ENCODE data around the gene BAHD1. TPM values are rescaled to one million over a fixed set of nuclear protein-coding genes. Genes with fewer than 3 reads are reported as not detected.

The BAHD1 gene
- 26.9 TPM for total RNA-seq

DNA sequence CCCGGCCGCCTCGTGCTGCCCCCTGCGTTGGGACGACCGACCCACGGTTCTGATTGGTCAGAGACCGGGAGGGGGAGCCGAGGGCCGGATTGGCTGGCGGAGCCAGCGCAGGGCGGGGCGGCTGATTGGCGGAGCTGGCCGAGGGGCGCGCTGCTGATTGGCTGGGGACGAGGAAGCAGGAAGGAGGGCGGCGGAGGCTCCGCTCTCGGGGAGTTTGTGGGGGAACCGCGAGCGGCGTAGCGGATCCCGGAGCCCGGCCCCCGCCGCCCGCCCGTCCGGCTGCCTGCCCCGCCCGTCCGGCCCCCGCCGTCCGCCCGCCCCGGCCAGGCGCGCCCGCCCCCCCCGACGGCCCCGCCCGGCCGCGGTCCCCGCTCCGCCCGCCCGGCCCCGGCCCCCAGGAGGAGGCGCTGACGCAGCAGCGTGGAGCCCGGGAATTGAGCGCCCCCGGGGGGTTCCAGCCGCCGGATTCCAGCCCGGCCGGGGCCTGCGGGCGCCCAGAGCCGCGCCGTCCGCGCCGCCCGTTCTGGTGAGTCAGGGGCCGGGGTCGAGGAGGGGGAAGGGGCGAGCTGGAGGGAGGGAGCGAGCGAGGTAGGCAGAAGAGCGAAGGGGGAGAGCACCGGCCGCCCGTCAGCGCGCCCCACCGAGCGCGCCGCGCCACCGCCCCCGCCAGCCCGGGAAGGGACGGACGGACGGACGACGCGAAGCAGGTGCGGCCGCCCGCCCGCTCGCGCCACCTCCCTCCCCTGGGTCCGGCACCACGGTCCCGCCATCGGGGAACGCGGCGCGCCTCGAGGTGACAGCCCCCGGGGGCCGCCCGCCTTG is at the start of gene BAHD1:
Gene BAHD1, plus strand, starts transcription at position 211 of the 822 bp plus-strand sequence. CDS start 17,512 bp downstream, outside the sequence.
- peak; percentile 71 to 95 (median 94) for DNase-seq (ENCODE audit: low read depth in 2 of 3, low spot score in 2 of 3)

DNA sequence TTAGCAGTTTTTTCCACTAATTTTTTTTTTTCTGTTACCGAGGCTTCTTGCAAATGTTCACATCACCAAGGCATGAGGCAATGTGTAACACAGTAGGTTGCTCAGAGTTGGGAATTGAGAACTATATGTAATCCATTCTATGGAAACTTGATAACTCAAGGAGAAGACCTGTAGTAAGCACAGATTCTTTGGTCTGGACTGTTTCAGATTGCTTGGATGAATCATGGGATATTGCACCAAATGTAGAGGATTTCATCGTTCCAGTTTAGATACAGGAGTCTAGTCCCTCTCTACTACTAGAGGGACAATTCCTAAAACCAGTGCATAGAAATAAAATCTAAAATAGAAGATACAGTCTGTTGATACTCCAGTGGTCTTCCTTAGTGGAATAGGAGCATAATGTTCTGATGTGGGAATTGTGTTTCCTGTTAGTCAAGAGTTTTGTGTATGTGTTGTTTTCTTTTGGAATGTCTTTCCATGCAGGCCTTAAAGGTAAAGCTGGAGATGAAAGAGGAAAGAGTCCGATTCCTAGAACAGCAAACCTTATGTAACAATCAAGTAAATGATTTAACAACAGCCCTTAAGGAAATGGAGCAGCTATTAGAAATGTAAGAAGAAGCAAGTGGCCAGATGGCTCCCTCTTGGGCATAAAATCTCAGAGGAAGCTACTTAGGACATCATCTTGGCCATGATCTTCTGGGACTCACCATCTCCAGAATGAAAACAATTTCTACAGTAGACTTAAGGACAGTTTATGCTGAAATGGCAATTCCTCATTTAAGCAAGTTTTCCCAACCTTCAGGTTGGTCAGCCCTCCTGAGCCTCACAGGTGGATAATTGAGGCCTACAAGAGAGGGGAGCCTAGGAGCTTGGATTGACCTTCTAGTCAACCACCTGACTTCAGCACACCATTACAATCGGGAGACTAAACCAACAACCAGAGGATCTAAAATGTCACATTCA is 47.5 kb upstream of the BAHD1 start:
- no peak for DNase-seq (ENCODE audit: low read depth in 2 of 3, low spot score in 2 of 3)

DNA sequence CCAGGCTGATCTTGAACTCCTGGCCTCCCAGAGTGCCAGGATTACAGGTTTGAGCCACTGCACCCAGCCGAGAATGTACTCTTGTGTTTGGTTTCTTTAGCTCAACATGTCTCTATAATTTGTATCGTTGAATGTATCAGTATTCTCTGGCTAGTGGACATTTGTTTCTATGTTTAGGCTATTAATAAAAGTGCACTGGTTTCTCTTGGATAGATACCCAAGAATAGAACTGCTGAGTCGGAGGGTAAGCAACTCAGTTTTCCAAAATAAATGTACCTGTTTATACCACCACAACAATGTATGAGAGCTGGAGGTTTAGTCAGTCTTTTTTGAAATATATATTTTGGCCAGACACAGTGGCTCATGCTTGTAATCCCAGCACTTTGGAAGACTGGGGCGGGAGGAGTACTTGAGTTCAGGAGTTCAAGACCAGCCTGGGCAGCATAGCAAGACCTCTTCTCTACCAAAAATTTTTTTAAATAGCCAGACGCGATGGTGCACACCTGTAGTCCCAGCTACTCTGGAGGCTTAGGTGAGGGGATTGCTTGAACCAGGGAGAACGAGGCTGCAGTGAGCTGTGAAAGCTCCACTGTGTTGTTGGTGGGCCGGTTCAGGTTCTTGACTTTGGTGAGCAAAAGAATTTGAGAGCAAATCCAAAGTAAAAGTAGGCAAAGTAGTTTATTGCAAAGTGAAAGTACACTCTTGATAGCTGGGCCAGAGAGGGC is 42.9 kb upstream of the BAHD1 start:
- no peak for DNase-seq (ENCODE audit: low read depth in 2 of 3, low spot score in 2 of 3)

DNA sequence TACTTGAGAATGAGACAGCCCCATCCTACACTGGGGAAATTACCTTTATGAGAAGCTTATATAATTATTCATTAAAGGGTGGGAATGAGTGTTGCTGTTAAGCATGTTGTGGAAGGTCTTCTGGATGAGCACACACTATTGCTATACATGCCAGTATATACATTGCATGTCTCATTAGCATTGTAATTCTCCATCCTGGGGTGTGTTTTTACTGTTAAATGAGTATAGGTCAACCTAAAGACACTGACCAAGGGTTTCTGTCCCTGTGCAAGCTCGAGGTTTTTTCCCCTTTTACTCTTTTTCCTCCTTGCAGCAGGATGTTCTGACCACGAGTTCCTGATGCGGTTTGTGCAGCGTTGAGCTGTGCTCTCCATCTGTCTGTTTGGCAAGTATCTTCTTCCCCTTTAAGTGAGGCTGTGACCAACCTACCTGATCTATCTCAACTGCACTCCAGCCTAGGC is 42.3 kb upstream of the BAHD1 start:
- DNase-seq (ENCODE audit: low read depth in 2 of 3, low spot score in 2 of 3), result peak in 2 of 3 donors; percentile 70 to 74

DNA sequence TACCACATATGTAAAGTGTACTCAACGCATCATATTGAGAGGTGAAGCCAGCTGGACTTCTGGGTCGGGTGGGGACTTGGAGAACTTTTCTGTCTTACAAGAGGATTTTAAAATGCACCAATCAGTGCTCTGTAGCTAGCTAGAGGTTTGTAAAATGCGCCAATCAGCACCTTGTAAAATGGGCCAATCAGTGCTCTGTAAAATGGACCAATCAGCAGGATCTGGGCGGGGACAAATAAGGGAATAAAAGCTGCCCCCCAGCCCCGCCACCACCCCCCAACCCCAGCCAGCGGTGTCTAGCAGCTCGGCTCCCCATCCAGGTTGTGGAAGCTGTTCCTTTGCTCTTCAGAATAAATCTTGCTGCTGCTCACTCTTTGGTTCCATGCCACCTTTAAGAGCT is 41.4 kb upstream of the BAHD1 start:
- DNase-seq (ENCODE audit: low read depth in 2 of 3, low spot score in 2 of 3), result no peak

DNA sequence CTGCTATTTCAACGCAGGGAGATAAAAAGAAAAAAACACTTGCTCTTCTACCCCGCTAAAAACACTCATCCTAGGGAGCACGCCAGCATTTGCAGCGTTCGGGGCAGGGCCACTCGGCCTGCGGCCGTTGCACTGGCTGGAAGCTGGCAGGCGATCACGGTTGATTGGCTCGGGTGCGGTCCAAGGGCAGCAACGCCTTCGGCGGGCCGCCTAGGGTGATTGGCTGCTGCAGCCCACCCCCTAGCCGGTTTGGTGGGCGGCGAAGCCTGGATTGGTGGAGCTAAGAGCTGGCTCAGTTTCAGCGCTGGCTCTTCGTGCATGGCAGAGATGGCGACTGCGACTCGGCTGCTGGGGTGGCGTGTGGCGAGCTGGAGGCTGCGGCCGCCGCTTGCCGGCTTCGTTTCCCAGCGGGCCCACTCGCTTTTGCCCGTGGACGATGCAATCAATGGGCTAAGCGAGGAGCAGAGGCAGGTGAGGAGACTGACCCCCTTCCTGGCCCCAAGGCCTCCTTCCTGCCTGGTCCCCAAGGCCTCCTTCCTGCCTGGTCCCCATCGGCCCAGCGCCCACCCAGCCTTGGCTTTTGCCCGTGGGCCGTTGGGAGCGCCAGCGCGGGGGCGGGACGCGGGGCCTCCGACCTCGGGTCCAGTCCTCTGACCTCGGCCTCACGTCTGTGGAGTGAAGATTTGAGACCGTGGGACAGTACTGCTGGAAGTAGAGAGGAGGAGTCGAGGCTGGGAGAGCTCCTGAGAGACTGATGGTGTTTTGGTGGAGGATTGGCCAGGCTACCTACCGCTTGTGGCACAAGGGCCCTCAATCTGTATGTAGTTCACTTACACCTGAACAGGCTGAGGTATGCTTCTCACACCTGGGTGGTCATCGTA is 35.0 kb upstream of the BAHD1 start, which contains the start of gene IVD:
Gene IVD, plus strand, starts transcription at position 295 of the 881 bp plus-strand sequence. Its CDS starts 33 bp downstream, at position 328.
- peak; percentile 53 to 96 (median 92) for DNase-seq (ENCODE audit: low read depth in 2 of 3, low spot score in 2 of 3)

DNA sequence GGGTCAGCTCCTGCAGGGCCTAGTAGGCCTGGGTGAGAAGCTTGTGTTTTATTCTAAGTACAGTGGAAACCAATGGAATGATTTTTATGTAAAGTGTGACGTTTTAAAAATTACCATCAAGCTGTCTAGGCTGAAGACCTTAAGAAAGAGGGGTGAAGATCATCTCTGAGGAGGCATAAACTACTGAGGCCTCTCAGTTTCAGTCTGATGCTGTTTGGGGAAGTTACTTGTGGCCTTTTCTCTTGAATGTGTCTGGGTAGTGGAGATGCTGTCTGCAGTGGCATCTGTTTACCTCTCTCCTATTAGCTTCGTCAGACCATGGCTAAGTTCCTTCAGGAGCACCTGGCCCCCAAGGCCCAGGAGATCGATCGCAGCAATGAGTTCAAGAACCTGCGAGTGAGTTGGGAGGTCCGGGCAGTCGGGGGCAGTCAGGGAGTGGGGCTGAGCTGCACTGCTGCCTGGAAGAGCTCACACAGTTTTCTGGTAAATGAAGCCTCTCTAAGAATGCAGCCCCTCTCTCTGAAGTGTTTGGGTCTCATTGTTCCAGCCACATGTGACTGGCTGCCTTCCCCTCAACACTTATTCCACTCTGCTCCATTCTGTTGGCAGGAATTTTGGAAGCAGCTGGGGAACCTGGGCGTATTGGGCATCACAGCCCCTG is 33.3 kb upstream of the BAHD1 start:
- no peak for DNase-seq (ENCODE audit: low read depth in 2 of 3, low spot score in 2 of 3)

DNA sequence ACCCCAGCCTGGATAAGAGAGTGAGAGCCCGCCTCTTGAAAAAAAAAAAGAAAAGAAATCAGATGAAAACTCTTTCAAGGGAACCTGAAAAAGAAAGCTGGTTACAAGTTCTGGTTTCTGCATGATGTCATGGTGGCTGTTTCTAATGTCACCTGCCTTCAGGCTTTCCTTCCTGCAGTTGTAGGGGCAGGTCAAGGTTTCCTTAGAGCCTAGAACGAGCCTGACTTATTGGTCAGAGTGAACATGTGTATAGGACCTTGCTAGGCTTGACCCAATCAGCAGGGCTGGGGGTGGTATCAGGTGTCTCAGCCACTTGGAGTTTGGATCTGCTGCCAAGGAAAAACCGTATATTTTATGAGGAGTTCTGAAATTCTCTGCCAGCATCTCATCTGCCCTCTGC is 31.4 kb upstream of the BAHD1 start:
- no peak for DNase-seq (ENCODE audit: low read depth in 2 of 3, low spot score in 2 of 3)

DNA sequence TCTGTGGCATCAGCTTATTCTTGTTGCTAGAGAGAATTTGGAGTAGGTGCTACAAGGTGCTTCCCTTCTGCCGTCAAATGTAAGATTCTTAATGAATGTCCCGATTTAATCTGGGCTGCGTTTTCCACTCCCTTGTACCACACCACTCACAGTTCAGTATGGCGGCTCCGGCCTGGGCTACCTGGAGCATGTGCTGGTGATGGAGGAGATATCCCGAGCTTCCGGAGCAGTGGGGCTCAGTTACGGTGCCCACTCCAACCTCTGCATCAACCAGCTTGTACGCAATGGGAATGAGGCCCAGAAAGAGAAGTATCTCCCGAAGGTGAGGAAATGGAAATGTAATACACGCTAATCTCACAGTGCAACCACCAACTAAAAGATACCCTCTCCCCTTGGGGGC is 30.3 kb upstream of the BAHD1 start:
- DNase-seq (ENCODE audit: low read depth in 2 of 3, low spot score in 2 of 3), result no peak

DNA sequence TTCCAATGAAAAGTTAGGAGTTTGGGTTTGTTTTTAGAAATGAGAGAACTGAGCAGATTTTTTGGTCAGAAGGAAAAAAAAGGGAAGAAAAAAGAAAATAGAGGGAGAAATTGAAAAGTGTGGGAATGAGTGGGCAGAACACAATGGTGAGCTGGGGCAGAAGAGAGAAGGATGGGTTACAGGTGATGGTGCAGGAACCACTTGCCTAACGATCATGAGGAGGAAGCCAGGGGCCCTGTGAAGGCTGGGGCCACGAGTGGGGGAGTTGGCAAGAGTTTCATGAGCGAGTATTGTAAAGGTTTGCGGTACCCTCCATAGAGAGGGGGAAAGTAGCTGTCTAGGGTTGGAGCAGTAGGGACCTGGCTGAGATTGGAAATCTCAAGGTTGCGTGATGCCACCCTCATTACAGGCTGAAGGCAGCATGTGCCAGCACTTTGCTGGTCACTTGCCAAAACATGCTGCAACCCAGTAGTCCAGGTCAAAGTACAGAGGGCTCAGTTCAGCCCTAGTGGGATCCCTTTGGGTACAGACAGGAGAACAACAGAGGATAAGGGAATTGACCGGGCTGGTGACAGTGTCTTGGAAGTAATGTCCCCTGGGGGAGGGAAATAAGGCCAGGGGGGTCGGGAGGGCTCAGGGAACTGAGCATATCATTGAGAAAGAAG is 28.5 kb upstream of the BAHD1 start:
- no peak for DNase-seq (ENCODE audit: low read depth in 2 of 3, low spot score in 2 of 3)

DNA sequence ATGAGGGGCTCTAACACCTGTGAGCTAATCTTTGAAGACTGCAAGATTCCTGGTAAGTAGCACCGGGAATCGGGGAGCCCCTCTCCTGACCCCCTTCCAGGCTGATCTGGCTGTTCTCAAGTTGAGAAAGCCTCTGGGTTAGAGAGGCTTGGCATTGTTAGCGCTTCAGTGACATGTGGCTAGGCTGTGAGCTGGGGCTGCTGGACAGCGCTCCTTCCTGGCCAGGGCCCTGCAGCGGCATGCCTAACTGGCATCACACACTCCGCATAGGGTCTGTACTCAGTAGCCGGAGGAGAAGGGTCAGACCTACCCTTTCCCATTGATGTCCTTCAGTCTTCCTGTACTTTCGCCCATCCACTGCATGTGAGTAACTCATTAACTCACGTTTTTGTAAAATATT is 27.7 kb upstream of the BAHD1 start:
- no peak for DNase-seq (ENCODE audit: low read depth in 2 of 3, low spot score in 2 of 3)

DNA sequence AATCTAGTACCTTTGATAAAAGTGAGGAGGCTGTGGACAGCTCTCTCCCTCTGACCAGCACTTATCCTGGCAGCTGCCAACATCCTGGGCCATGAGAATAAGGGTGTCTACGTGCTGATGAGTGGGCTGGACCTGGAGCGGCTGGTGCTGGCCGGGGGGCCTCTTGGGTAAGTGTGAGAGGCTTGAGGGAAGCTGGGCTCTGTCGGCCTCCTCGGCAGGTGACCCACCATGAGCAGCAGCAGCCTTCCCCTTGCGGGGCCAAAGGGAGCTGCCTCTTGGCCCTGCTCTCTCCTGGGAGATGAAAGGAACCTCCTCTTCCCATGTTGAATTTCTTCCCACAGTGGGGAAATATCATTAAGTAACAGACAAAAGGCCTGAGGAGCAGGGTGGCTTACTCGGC is 25.9 kb upstream of the BAHD1 start:
- DNase-seq (ENCODE audit: low read depth in 2 of 3, low spot score in 2 of 3), result no peak

DNA sequence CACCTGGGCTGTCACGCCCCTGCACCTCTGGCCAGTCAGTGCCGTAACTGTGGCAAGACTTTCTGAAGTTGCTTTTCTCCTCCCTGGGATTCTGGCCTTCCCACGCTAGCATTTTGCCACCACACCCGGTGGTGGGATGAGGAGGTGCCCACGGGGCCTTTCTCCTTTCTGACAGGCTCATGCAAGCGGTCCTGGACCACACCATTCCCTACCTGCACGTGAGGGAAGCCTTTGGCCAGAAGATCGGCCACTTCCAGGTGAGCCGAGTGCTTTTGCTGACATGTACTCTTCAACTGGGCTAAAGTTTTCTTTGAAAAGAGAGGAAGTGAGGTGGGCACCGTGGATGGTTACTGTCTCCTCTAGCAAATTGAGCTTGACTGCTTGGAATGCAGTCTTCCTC is 25.5 kb upstream of the BAHD1 start:
- DNase-seq (ENCODE audit: low read depth in 2 of 3, low spot score in 2 of 3), result no peak

DNA sequence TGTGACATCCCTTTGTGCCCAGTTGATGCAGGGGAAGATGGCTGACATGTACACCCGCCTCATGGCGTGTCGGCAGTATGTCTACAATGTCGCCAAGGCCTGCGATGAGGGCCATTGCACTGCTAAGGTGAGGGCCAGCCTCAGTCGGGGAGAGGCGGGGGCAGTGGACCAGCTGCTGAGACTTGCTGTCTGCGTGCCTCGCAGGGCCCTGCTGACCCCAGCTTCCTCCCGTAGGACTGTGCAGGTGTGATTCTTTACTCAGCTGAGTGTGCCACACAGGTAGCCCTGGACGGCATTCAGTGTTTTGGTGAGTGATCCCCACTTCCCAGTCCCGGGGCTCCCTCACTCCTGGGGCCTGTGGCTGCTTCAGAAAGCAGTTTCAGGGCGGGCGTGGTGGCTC is 24.7 kb upstream of the BAHD1 start:
- DNase-seq (ENCODE audit: low read depth in 2 of 3, low spot score in 2 of 3), result no peak

DNA sequence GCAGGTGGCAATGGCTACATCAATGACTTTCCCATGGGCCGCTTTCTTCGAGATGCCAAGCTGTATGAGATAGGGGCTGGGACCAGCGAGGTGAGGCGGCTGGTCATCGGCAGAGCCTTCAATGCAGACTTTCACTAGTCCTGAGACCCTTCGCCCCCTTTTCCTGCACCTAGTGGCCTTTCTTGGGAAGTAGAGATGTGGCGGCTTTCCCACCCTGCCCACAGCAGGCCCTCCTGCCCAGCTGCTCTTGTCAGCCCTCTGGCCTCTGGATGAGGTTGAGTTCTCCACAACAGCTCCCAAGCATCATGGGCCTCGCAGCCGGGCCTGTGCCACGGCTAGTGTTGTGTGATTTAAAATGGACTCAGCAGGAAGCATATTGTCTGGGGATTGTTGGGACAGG is 22.6 kb upstream of the BAHD1 start:
- DNase-seq (ENCODE audit: low read depth in 2 of 3, low spot score in 2 of 3), result no peak

DNA sequence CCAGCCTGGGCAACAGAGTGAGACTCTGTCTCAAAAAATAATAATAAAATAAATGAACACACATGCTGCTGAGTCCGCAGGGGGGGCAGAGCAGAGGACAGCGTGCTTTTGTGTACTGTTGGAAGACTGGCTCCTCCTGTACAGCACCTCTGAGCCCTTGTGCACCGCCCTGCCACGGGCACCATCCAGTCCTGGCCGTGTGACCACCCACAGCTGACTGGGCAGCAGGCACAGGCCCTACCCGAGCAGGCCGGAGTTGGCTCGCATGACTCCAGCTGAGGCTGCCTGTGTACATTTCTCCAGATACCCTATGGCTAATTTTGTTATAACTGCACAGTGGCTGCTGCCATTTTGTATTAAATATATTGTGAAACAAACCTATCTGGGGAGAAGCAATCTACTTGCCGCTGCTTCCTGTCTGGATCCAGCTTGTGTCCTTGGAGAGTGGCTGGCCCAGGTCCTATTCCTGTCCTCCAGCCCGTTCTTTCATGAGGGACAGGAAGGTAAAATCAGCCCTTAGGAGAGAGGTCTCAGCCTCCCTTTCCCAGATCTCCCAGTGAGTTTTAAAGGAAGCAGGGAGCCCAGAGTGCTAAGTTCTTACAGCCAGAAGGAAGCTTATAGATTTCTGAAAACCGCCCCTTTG is 20.6 kb upstream of the BAHD1 start:
- no peak for DNase-seq (ENCODE audit: low read depth in 2 of 3, low spot score in 2 of 3)

DNA sequence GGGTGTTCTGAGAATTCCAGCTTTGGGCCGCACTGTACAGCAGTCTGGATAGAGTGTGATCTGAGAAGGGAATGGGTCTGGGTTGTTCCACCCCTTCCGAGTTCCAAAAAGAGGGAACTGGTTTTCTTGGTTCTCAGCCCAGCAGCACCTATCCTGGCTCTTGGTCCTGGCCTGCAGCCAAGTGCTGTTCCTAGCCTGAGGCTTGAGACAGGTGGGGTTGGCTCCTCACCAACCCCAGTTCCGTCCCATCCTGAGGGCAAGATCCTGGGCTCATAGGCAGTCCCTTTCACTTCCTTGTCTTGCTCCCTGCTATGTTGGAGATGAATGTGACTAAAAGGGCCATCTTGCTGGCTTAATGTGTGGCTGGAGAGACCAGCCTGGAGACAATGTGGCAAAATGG is 20.0 kb upstream of the BAHD1 start:
- no peak for DNase-seq (ENCODE audit: low read depth in 2 of 3, low spot score in 2 of 3)
